ENCODE results near the gene SEMA4C.
A peak's percentile ranks its signal among the peaks of the same experiment; 100 is the strongest.

DNA sequence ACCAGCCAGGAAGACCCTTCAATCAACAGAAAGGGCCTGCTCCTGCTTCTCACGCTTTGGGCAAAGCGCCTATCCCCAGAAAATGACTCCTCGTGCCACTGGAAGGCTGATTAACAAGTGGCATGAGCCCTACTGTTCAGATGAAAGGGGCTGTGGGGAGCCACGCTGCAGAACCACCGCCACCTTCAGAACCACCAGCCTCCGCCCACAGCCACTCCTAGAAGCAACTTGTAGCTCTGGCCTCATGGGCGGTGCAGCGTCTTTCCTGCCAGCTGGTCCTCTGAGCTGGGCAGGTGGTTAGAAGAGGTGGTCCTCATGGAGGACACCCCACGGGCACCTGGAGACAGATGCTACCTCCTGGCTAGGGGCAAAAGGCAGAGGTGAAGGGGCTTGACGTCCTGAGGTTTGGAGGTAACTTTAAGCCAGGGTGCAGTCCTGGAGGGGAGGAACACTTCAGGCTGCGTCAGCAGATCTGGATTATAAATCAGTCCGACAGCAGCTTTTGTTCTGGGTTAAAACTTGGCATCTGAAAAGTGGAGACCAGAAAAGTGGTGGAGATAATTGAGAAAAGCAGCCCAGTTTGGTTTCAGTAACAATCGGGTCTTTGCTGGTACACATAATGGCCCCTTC lies 861 bp upstream of the SEMA4C start:
- no peak for TF ChIP-seq CTCF (IDR thresholded peaks at IDR 0.05)
- peak; percentile 21 for TF ChIP-seq POLR2A (IDR thresholded peaks at IDR 0.05)
- no peak for TF ChIP-seq EP300 (IDR thresholded peaks at IDR 0.05; ENCODE audit: low read depth)

Measured in transverse colon (tissue), 3 donors.